Mammary epithelial cell (primary cell): Measurements from ENCODE around the gene TMIGD3.

Experiments
- EZH2 ChIP-seq: IDR thresholded peaks from 2 replicates; pipeline ENCODE4 v1.6.1; 2012; ENCODE audit warnings: low read length, inconsistent platforms, borderline replicate concordance
- TF ChIP-seq, protein P1 (sequence below), 2 donors: IDR thresholded peaks in 1 of 2; conservative IDR thresholded peaks in 1 of 2; 2 replicates each; pipeline ENCODE4 v1.5.1; 2011 to 2012; ENCODE audit warnings: inconsistent platforms in 2 of 2, low read length in 2 of 2, mild to moderate bottlenecking in 2 of 2, control low read depth in 1 of 2, low read depth in 1 of 2; ENCODE audit not compliant: insufficient read depth in 1 of 2; ENCODE audit errors: extremely low read depth in 1 of 2

DNA sequence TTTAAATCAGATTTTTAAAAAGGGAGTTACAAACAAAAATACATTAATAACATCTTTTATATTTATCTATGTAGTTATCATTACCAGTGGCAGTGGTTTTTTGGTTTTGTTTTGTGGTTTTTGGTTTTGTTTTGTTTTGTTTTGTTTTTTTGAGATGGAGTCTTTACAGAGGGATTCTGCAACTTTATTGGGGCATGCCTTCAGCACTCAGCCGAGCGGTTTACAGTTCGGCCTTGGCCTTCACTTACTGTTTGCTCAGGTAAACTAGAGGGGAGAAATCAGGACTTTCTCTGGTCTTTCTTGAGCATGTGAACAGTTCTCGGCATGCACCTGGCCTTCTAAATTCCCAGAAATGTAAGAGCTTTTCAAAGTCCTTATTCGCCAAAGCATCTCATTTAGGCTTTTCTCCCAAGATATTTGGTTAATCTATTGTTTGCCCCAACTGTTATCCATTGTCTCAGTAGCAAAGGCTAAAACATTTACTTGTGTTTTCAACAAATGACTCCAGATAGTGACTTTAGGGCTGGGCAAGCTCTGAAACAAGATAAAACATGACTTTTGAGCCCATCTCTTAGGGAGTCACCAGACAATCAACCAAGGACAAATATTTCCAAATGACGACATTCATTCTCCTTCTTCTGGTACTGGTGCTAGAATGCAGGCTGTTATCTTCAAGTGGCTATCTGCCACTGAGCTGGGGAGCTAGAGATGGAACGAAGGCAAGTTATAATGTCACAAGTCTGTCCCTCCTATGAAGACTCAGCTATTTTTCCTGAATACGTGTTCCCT is 48.4 kb upstream of the TMIGD3 start:
- TF ChIP-seq, protein P1, sequence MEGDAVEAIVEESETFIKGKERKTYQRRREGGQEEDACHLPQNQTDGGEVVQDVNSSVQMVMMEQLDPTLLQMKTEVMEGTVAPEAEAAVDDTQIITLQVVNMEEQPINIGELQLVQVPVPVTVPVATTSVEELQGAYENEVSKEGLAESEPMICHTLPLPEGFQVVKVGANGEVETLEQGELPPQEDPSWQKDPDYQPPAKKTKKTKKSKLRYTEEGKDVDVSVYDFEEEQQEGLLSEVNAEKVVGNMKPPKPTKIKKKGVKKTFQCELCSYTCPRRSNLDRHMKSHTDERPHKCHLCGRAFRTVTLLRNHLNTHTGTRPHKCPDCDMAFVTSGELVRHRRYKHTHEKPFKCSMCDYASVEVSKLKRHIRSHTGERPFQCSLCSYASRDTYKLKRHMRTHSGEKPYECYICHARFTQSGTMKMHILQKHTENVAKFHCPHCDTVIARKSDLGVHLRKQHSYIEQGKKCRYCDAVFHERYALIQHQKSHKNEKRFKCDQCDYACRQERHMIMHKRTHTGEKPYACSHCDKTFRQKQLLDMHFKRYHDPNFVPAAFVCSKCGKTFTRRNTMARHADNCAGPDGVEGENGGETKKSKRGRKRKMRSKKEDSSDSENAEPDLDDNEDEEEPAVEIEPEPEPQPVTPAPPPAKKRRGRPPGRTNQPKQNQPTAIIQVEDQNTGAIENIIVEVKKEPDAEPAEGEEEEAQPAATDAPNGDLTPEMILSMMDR (conservative IDR thresholded peaks at IDR 0.05 in 1 of 2, IDR thresholded peaks at IDR 0.05 in 1 of 2; ENCODE audit: extremely low read depth in 1 of 2, insufficient read depth in 1 of 2, low read depth in 1 of 2, low read length in 2 of 2) = no peak
- no peak for TF ChIP-seq EZH2
